PFSK-1 (cell line): Measurements from ENCODE around the gene STK39.

Experiments
- FOXP2 ChIP-seq: optimal IDR thresholded peaks from 2 replicates; pipeline ENCODE3; 2011; ENCODE audit warnings: borderline replicate concordance, control low read depth, inconsistent platforms; ENCODE audit not compliant: insufficient read depth; ENCODE audit errors: extremely low read length, extremely low read depth
- POLR2AphosphoS5 ChIP-seq: IDR thresholded peaks from 2 replicates; pipeline ENCODE4 v1.6.1; 2012; ENCODE audit warnings: low read depth, mild to moderate bottlenecking, control low read depth, low read length, moderate library complexity
- SIN3A ChIP-seq: IDR thresholded peaks from 2 replicates; pipeline ENCODE4 v1.6.1; 2012; ENCODE audit warnings: mild to moderate bottlenecking, low read length, moderate library complexity, borderline replicate concordance; ENCODE audit not compliant: insufficient read depth
- TAF1 ChIP-seq: IDR thresholded peaks from 2 replicates; pipeline ENCODE4 v1.6.1; 2012; ENCODE audit warnings: low read length, control low read depth, borderline replicate concordance; ENCODE audit not compliant: insufficient read depth
- TF ChIP-seq, protein P1 (sequence below), 2 experiments: IDR thresholded peaks; 2 replicates each; pipeline versions ENCODE4 v1.6.1 to v1.8.0; 2011 to 2012; ENCODE audit warnings: low read depth in 2 of 2, low read length in 2 of 2, control low read depth in 1 of 2, inconsistent platforms in 1 of 2, mild to moderate bottlenecking in 1 of 2, moderate library complexity in 1 of 2; ENCODE audit not compliant: insufficient read depth in 1 of 2

STK39 gene

DNA sequence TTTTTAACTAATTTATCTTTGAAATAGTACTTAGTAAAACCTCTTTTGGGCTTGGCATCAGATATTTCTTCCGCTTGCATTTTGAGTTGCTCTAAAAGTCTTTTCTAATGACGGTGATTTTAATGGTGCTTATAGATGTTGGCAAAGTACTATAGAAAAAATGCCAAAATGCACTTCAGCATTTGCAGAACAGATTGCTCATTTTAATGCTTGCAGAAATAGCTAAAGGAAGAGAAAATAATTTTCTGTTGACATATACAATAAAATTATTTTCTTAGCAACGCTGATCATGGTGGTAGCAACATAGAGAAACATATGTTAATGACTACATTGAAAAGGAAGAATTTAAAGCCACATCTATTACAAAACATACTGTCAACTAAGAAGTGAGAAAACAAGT, 170.7 kb downstream of the STK39 start:
- TF ChIP-seq, protein P1, sequence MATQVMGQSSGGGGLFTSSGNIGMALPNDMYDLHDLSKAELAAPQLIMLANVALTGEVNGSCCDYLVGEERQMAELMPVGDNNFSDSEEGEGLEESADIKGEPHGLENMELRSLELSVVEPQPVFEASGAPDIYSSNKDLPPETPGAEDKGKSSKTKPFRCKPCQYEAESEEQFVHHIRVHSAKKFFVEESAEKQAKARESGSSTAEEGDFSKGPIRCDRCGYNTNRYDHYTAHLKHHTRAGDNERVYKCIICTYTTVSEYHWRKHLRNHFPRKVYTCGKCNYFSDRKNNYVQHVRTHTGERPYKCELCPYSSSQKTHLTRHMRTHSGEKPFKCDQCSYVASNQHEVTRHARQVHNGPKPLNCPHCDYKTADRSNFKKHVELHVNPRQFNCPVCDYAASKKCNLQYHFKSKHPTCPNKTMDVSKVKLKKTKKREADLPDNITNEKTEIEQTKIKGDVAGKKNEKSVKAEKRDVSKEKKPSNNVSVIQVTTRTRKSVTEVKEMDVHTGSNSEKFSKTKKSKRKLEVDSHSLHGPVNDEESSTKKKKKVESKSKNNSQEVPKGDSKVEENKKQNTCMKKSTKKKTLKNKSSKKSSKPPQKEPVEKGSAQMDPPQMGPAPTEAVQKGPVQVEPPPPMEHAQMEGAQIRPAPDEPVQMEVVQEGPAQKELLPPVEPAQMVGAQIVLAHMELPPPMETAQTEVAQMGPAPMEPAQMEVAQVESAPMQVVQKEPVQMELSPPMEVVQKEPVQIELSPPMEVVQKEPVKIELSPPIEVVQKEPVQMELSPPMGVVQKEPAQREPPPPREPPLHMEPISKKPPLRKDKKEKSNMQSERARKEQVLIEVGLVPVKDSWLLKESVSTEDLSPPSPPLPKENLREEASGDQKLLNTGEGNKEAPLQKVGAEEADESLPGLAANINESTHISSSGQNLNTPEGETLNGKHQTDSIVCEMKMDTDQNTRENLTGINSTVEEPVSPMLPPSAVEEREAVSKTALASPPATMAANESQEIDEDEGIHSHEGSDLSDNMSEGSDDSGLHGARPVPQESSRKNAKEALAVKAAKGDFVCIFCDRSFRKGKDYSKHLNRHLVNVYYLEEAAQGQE (IDR thresholded peaks at IDR 0.05; ENCODE audit: insufficient read depth in 1 of 2, low read depth in 2 of 2, low read length in 2 of 2): no peak
- TF ChIP-seq SIN3A (no peak), FOXP2 (no peak), TAF1 (no peak), POLR2AphosphoS5 (no peak)

DNA sequence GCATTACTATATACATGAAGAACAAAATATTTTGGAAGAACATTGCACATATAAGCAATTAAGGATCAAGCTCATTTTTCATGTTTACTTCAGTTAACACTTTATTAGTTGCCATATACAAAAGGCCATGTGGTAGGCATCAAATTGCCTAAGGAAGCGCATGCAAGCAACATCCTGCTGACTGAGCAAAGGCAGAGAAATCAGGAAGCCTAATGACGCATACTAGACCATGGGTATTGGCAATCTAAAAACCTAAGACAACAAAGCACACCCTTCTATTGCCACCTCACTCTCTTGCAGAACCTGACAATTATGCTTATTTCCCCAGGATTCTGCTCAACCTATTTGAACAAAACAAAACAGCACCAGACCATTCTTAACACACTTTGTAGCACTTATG, 171.9 kb downstream of the STK39 start:
- TF ChIP-seq POLR2AphosphoS5: no peak
- TF ChIP-seq TAF1: no peak
- TF ChIP-seq, protein P1 (IDR thresholded peaks at IDR 0.05; ENCODE audit: insufficient read depth in 1 of 2, low read depth in 2 of 2, low read length in 2 of 2): no peak
- TF ChIP-seq SIN3A: no peak
- no peak for TF ChIP-seq FOXP2

DNA sequence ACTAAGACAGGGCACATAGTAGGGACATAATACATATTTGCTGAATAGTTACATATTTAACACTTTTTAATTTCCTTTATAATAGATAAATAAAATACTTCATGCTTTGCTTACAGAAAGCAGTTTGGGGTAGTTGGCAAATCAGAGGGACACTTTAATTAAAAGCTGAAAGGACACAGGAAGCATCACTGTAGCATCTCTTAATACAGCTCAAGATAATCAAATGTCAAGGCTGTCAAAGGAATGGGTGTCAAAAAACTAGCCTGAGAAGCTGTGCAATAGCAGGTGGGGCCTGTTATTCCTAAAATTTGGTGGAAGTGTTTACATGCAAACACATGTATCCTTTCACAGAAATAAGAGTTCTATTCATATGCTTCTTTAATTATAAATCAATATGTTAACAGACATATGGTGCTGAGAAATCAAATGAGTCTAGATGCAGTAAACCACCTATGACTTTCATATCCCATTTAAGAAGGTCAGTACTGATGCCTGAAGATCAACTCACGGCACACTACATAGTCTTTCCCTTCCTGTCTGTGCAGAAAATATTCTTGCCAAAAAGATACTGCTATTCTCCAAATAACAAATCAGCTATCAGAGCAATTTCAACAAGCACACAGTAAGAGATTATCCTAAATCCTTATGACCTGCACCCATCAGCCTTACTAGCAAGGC, 174.6 kb downstream of the STK39 start:
- no peak for TF ChIP-seq POLR2AphosphoS5
- TF ChIP-seq SIN3A: no peak

DNA sequence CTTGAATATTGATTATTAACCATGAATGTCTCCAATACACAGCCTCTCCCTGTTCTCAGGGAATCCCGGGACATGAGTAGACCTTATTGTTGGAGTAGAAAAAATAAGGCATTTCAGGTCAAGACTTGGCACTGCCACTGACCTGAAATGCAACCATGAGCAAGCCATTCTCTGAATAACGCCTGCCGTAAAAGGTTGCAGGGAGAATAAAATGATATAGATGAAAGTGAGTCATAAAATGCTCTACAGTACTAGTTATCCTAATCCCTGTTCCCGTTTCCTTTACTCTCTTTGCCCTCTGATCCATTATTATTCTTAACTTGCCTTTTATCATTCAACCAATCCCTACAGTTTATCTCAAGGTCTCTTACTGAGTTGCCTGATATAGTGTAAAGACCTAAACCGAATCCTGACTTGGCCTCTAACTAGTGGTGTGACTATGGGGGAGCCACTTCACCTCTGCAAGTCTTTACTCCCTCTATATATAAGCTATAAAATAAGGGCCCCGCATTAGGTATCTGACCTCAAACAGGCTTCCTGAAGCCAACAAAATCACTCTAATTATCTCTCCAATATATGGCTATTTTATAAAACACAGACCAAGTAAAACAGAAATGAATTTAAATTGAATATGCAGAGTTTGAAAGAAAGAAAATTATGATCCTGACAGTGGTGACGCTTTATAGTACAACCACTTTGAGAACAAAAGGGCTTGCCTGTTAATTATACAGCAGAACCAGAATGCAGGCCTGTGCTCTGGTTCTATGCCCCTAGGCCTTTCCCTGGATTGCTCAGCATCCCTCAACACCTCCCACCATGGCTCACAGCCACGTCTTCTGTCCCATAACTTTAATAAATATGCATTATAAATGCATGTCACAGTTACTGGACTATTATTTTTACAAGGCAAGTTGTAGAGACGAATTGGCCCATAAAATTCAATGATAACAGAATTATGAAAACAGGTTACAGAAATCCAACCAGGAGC, 183.1 kb downstream of the STK39 start:
- TF ChIP-seq TAF1: no peak
- TF ChIP-seq SIN3A: no peak

DNA sequence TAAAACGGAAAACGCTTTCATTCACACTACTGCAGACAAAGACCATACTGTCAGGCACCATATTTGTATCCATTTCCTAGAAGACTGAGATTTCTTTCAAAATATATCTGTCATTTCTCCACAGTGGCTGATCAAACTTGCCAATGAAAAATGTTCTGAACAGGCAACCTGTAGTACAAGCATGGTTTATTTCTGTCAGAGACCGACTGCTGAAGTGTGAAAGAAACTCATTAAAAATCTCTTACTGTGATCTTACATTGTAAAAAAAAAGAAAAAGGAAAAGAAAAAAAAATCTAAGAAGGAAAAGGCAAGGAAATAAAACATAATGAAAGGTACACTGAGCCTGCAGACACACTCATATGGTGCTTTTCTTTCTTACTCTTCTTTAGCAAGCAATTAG, 184.5 kb downstream of the STK39 start:
- TF ChIP-seq SIN3A (no peak), POLR2AphosphoS5 (no peak), FOXP2 (no peak), TAF1 (no peak)
- TF ChIP-seq, protein P1 (IDR thresholded peaks at IDR 0.05; ENCODE audit: insufficient read depth in 1 of 2, low read depth in 2 of 2, low read length in 2 of 2): no peak

DNA sequence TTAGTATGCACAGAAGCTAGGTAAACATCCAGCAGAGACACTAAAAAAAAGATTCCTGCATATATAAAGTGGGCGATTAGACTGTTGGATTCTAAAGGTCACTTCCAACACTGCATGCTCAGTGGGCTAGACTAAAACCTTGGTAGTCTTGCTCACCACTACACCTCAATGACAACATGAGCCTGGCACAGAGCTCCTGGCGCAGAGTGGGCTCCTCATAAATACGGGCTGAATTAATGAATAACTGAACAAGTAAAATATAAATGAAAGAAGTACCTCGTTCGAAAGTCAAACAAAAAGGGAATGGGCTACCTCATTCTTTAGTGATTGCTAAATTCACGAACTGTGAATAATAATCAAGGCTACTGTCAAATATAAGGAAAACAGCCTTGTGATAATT, 185.3 kb downstream of the STK39 start:
- TF ChIP-seq, protein P1 (IDR thresholded peaks at IDR 0.05; ENCODE audit: insufficient read depth in 1 of 2, low read depth in 2 of 2, low read length in 2 of 2): no peak
- TF ChIP-seq POLR2AphosphoS5: no peak
- no peak for TF ChIP-seq TAF1
- TF ChIP-seq FOXP2: no peak
- no peak for TF ChIP-seq SIN3A
